NCI-H2107 treated with DMSO at 0.1 percent for 48 hours (cell line): ENCODE results near the gene ATAT1.

ENCODE experiments used
- DNase-seq: peaks from one replicate; lab custom pipeline; 2025; ENCODE audit not compliant: unreplicated experiment; lab: John Stamatoyannopoulos, UW

Gene ATAT1

DNA sequence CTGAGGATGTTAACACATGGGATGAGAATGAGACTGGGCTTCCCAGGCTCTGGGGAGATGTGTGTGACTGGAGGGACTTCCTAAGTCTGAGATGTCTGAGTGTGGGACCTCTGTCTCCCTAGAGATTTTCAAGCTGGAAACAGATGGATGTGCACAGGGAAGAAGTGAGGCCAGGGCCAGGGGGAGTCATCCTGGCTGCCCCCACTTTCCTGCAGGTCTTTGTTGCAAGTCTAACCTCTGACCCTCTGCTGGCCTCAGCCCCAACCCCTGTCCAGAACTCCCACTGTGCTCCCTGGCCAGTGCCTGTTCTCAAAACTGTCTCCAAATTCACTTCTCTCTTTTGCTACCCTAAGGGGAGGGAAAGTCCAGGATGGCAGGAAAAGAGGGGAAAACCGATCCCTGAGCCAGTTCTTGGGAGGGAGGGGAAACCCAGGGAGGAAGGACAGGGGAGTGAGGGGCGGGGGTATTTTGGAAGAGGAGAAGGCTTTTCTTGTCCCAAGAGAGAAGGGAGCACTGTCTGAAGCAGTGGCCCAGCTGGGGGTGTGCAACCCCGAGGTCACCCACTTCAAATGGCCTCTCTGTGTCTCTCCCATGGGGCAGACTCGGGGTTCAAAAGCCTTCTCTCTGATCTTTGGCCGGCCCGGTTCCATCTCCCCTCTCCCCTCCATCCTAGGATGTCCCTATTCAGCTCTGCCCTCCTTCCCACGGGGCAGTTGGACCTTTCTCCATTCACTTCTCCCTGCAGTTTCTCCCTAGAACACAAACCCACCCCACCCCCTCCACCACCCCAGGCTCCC lies 56.7 kb downstream of the ATAT1 start:
- DNase-seq = no peak

DNA sequence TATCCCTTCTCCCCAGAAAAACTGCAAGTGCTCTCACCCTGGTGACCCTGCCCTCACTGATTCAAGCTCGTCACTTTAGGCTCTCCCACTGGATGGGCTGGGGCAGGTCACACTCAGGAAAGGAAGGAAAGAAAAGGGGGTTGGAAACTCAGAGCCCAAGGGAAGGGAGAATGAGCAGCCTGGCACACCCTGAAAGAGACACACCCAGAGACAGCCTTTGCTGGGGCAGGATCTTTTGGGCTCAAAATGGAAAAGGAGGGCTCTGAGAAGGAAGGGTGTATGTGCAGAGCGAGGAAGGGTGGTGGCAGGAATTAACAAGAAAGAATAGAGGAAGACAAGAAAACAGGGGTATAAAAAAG lies 57.3 kb downstream of the ATAT1 start:
- no peak for DNase-seq

- DNase-seq = no peak
These were observed 57.9 kb downstream of the ATAT1 start for GRCh38 chr6:30684386-30685156.

GRCh38 chr6:30685157-30686008 lies 58.7 kb downstream of the ATAT1 start:
- no peak for DNase-seq

DNA sequence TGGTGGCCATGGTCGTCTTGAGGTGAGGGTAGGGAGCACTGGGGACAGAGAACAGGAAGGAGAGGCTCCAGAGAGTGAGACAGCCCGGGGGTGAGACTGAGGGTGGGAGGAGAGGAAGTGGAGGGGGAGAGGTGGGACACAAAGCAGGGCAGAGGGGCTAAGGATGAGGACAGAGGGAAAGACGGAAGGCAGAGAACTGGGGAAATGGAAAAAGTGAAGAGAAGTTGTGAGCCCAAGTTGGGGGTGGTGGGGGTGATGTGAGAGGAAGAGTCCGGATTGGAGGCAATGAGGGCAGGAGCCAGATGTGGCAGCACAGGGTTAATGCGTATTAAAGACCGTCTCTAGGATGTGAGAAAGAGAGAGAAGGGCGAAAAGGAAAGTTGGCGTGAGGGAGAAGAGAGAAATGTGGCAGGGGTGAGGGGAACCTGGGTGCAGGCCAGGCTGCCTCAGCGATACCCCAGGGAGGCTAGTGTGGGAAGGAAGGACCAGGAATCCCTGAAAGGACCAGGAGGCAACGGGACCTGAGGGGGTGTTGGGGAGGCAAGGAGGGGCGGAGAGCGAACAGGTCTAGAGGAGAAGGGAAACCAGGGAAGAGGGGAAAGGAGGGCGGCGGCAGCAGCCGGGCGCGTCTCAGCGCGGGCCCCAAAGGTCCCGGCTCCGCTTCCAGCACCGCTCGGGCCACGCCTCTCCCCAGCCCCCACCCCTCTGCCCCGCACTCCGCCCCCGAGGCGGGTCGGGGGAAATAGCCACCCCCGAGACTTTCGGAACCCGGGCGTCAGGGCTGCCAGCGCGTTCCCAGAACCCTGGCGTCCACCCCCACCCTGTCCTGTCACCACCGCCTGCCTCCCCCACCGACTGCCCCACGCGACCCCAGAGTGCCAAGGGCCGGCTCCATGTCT lies 59.6 kb downstream of the ATAT1 start, which contains the start of gene PPP1R18:
Gene PPP1R18 (minus strand): TSS at position 637 of the 899 bp plus-strand sequence. CDS start 627 bp downstream, at position 10.
- no peak for DNase-seq

DNA sequence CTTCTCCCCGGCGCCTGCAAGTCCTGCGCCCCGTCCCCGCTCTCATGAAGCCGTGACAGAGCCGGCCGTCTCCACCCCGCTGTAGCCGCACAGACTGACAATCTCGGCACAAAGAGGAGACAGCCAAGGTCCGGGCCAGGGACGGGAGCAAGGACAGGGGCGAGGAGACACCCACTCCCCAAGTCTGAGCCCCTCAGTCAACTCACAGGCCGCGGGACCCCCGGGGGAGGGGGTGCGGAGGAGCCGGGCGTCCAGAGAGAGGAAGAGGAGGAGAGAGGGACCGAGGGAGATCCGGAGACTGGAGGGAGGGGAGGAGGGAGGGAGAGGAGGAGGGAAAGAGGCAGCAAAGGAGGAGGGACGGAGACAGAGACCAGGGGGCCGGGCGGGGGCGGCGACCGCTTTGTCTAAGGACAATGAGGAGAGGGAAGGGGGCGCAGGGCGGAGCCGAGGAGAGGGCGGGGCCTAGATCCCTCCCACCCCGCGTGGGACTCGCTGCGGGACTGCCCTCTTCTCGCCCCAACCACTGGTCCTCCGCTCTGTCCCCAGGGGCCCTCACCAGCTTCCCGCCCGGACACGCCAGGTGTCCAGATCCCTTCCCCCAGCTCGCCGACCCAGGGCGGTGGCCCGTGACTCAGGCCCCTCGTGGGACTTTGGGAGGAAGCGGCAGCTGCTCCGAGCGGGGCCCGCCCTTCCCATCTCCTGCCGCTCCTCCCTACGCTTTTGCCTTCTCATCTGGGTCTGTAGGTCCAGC lies 60.4 kb downstream of the ATAT1 start:
- peak; percentile 41 for DNase-seq

DNA sequence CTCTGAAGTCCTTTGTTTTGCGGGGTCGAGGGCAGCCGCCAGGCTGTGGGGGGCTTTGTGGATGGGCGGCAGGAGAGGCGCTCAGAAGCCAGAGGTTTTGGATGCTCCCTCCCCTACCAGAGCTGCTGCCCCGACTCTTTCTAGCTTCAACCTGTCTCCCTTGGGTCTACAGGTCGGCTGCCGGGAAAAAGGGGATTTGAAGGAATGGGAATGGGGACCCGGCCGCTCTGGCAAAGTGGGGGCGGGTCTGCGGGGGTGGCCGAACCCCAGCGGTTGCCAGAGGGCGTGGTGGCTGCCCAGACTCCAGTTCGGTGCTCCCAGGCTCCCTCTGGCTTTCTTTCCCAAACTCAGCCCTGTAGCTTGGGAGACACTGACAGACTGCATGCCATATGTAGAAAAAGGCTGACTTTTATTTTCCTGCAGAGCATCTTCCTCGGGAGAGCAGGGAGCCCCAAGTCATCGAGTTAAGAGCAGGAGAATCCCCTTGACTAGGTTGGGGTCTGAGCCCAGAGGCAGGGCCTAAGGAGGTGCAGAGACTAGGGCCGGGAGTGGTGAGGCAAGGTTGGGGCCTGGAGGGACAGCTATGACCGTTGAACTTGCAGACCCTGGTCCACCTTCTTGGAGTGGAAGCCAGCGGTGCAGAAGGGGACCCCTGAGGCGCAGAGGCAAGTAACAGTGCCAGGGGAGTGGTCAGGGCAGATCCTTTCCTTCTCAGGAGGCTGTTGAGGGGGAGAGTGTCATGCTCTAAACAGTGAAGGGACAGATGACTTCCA lies 61.2 kb downstream of the ATAT1 start:
- no peak for DNase-seq

DNA sequence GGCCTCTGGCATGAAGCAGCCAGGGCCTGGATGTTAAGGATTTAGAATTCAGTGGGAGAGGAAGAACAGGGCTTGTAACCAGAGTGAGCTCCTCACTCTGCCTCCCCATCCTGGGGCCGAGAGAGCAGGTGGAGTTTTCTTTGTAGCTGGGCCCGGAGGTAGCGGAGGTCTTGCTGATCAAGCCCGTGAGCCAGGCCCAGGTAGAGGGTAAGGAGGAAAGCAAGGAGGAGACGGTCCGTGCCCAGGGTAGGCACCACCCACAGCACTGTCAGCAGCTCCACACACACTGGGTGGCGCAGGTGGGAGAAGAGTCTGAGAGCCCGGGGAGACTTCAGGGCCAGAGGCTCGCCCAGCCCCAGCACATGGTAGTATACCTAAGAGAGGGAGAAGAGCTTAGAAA lies 61.9 kb downstream of the ATAT1 start:
- DNase-seq = no peak

- DNase-seq = no peak
These were observed 62.6 kb downstream of the ATAT1 start for GRCh38 chr6:30689022-30689865.

- DNase-seq = no peak
These were observed 63.3 kb downstream of the ATAT1 start for GRCh38 chr6:30689985-30690384.

DNA sequence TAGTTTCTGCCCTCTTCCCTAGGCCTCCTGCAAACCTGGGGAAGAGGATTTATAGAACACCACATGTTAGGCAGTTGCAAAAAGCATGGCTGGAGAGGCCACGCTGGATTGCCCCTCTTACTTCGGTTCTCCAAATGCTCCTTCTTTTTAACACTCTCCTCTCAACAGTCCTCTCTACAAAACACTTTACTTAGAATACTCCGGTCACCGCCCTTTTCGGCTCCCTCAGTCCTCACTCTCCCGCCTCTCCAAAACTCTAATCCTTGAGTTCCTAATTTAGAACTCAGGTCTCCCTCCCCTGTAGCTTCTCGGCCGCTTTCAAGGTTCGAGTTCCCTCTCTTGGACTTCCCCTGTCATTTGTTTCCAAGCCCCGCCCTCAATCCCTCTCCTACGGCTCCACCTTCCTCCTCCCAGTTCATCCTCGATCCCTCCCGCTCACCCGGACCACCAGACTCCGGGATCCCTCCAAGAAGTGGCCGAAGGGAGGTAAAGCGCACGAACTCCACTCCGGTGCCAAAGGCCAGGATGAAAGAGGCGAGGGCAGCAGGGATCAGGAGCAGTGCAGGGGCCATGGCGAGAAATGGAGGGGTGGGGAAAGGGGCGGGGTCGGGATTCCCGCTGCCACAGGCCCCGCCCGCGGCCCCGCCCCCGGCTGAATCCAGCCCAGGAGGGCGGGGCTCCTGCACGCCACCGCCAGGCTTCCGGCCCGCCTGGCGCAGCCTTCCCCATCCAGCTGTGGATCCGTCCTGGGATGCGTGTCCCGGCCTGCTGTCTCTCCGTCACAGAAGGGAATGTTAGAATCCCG lies 63.9 kb downstream of the ATAT1 start, which contains the start of gene NRM:
Gene NRM (minus strand): TSS at position 582 of the 805 bp plus-strand sequence. CDS start 10 bp downstream, at position 572.
- peak; percentile 50 for DNase-seq

DNA sequence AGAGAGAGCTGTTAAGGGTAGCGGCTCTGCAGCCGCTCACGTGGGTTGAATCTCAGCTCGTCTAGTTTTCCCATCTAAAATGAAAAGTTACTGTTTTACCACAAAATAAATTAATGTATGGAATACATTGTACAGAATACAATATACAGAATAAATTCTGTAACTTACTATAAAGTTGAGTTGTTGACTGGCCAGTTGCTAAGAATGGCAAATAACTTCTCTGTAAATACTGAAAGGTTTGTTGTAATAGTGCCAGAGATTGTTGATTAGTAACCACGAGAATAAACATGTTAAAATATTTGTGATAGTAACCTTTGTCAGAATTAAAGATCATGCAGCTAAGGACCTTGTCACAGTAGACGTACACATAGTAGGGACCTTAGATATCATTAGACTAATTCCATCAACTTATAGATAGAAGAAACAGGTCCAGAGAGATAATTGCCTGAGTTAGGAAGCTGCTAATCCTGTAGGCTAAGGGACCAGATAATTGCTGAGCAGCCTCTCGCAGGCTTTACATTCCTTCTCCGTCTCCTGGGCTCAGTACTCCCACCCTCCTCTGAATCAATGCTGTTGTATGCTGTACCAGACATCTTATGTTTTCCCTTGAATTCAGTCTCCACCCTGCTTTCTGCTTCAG lies 64.7 kb downstream of the ATAT1 start:
- DNase-seq = no peak
